HG02642 (cell line): ENCODE data around the gene FOXL2.

Experiments
- ATAC-seq: cut with Tn5 transposase; IDR thresholded peaks from one replicate; pipeline ENCODE4 v1.9.1; 2021; ENCODE audit warnings: mild to moderate bottlenecking; ENCODE audit not compliant: unreplicated experiment, poor library complexity

Gene FOXL2

GRCh38 chr3:138899351-138899991, 47.5 kb downstream of the FOXL2 start:
- ATAC-seq: no peak

GRCh38 chr3:138898708-138899107, 48.2 kb downstream of the FOXL2 start:
- ATAC-seq: no peak

GRCh38 chr3:138898301-138898700, 48.6 kb downstream of the FOXL2 start:
- no peak for ATAC-seq
